Retina (tissue), 1 donor: ENCODE measurements around the gene NSL1.

Experiments used
- DNase-seq: peaks from one replicate; pipeline ENCODE4 v3.0.0-alpha.2; 2016

Gene NSL1

GRCh38 chr1:212701910-212702309 is 89.7 kb downstream of the NSL1 start:
- no peak for DNase-seq

- peak; percentile 79 for DNase-seq
Measured at GRCh38 chr1:212700892-212701819, 90.4 kb downstream of the NSL1 start.

DNA sequence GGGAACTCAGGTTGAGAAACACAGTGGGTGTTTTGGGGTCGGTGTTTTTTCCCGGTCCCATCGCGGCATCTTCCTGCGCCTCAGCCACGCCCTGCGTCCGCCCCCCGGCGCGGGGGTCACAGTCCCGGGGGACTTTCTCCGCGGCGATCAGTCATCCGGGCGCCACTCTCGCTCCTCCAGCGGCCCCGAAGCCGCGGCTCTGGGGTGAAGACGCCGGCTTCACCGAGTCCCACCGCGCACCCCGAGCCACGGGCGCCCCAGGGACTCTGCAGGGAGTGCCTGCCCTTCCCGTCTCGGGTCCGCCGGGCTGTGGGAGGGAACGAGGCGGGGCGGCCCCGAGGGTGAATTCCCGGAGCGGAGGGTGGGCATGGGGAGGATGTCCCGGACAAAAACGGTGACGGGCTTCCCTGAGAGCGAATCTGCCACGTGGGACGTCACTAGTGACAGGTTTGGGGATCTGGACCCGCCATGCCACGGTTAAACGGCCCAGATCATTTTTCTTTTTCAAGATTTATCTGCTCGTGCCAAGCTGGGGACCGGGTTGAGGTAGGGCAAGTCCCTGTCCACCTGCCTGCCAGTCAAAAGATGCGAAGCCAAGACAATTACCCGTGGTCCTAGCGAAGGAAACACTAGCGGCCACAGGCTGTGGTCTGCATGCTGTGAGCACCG is 91.2 kb downstream of the NSL1 start:
- peak; percentile 69 for DNase-seq

GRCh38 chr1:212699625-212700222 is 91.9 kb downstream of the NSL1 start, which contains the start of gene BATF3:
BATF3 (minus strand) TSS chr1:212699840; CDS start chr1:212699762, 78 bp downstream.
- DNase-seq = no peak

DNA sequence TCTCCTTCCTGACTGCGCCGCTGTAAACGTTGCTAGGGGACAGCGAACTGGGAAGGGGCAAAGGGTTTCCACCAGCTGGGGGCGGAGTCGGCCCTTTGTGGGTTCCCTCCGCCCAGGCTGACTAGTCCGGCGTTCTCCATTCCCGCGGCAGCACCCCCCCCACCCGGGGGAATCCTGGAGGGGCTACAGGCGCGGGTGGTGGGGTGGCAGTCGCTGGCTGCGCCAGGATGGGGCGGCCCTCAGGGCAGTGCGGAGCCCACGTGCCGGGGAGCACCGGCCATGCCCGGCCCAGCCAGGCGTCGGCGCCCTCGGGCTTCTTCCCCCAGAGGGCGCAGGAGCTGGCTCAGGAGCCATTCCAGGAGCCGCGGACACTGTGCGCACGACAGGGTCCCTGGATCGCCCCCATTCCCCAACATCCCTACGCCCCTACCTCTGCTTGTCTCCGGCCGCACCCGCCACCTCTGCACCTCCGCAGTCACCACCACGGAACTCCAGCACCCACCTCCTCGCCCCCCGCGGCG is 92.4 kb downstream of the NSL1 start:
- DNase-seq = peak; percentile 66

GRCh38 chr1:212698467-212699103 is 93.0 kb downstream of the NSL1 start:
- DNase-seq = no peak

GRCh38 chr1:212696721-212697331 is 94.8 kb downstream of the NSL1 start:
- DNase-seq = no peak

DNA sequence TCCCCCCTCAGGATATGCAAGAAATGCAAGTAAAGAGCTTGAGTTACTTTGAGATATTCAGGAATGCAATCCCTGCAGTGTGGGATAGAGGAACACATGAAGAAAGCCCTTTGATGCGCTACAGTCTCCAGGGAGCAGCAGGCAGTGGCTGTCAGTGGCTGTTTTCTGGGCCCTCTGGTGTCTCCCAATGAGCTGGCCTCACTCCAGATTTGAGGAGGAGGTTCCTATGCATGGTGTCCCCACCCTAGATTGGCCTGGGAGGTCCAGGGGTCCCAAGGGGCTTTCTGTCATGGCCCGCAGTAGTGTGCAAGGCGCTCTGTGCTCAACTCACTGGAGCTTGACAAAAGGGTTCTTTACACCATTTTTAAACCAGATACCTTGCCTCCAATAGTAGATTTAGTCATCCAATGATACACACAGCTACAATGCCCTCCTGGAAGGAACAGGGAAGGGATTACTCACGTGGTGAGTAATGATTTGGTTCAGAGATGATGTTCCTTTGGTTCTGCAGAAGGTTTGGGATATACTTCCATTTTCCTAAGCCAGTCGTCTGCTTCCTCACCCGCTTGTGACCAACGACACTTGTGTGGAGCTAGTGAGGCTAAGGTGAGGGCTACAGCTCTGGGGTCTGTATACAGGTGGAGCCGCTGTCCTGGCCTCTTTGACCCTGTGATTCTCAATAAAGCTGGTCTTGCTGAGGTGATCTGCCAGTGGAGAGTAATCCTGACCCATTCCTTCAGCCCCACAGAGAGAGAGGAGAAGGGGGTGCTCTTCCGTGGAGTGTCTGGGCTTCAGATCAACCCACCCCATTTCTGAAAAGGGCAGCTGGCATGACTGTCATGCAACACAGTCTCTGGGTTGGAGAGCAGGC is 98.6 kb downstream of the NSL1 start:
- DNase-seq = no peak

- DNase-seq = no peak
Measured at GRCh38 chr1:212691561-212692071, 100.0 kb downstream of the NSL1 start.

DNA sequence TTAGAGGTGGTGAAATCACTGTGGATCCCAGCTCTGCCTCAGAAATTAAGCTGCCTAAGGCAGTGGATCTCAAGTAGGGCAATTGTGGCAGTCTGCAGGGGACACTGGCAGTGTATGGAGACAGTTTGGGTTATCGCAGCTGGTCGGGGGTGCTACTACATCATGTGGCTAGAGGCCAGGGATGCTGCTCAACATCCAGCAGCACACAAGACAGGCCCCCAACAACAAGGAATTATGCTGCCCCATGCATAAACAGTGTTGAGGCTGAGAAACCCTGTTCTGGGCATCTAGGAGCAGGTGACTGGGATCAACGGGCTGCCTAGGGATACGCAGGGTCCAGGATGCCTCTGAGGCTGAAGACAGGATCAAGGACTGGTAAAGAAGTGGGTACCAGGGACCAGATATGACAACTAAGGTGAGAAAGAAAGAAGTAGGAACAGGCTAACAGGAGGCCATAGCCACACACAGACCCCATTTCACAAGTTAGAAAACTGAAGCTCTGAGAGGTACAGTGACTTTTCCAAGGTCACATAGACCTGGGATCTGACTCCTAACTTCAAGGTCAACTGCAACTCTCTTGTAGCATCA is 100.7 kb downstream of the NSL1 start:
- DNase-seq = no peak

DNA sequence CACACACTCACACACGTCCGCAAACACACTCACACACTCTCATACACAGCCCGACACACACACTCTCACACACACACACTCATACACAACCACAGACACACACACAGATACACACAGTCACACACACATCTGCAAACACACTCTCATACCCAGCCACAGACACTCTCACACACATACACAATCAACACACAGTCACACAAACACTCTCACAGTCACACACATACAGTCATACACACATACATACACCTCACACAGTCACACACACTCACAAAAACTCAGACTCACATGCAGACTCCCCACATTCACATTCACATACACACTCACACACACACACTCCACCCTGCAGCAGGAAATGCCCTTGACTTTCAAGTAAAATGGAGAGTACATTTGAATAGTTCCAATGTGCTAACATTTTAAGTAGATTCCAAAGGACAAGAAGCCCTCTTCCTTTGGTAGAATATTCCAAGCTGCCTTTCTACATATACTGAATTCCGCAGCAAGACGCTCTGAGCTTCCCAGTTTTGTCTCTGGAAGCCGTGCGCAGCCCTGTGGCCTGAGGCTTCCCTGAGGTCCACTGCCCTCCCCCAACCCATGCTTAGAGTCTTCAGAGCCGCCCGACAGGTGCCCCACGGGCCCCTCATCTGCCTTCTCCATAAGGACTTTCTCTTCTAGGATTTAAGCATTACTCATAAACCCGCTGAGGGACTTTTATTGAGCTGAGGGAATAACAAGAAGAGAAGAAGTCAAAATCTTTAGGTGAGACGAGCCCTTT is 101.6 kb downstream of the NSL1 start:
- no peak for DNase-seq

- DNase-seq = no peak
Measured at GRCh38 chr1:212689196-212689725, 102.3 kb downstream of the NSL1 start.

DNA sequence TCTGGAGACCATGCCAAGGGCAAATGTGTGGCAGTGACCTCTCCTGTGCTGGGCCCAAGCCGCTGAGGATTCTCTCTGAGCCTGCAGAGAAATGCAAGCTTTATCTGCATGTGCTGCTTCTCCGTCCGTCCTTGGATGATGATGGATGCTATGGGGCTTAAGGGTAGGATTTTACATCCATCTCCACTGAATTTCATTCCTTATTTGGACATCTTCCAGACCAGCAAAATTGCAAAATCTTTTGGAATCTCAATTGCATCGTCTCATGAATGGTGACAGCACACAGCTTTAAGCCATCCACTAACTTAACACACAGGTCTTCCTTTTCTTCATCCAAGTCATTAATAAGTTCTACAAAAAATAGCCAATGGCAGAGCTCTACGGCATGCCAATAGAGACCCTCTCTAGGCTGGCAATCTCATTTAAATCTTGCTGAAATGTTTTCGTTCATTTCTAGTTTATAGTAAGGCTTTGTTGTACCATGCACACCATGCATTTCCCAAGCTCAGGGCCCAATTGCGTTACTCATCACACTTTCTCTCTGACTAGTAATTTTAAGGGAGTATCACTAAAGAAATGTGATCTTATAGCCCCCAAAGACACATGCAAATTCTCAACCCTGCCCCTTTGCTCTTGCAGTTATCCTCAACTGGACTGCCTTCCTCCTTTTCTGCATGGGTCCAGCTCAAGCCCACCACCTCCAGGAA is 103.1 kb downstream of the NSL1 start:
- no peak for DNase-seq

GRCh38 chr1:212687811-212688210 is 103.8 kb downstream of the NSL1 start:
- DNase-seq = no peak

- DNase-seq = no peak
Measured at GRCh38 chr1:212686591-212686990, 105.0 kb downstream of the NSL1 start.

GRCh38 chr1:212686069-212686468 is 105.5 kb downstream of the NSL1 start:
- DNase-seq = no peak

GRCh38 chr1:212685429-212685828 is 106.1 kb downstream of the NSL1 start:
- DNase-seq = no peak

GRCh38 chr1:212684521-212685090 is 107.0 kb downstream of the NSL1 start:
- DNase-seq = no peak

DNA sequence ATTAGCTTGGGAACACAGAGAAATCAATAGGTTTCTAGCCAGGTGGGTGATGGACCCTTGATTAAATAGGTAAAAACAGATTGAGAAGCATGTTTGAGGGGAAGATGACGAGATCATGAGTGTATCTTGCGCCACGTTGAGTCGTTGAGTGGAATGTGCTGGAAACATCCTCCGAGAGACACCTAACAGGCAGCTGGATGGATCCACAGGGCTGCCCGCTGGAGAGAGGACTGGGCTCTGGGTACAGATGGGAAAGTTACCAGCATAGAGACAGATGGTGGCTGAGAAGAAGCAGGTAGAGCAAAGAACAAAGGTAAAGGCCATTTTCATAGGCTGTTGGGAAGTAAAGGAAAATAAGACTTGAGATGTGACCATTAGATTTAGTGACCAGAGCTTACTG is 107.5 kb downstream of the NSL1 start:
- DNase-seq = no peak
